Ascending aorta (tissue), 2 donors: ENCODE measurements around the gene SKP1. TPM values are rescaled to one million over a fixed set of nuclear protein-coding genes. Genes with fewer than 3 reads are reported as not detected.
"Not testable (repeated sequence)": the region's sequence is repeated elsewhere in the genome, so short reads cannot be mapped to it uniquely, and the experiment has no call there.

Source experiments
- DNase-seq, 2 donors: peaks; one replicate each; pipeline ENCODE4 v3.0.0-alpha.2; 2019; ENCODE audit warnings: low spot score in 2 of 2
- H3K27ac ChIP-seq, 2 donors: fragments of 200-600 bp; sonication (generic); one replicate each; pipeline ENCODE4 v1.5.1; 2016 to 2017; ENCODE audit warnings: mild to moderate bottlenecking in 1 of 2
- H3K27me3 ChIP-seq: fragments of 200-600 bp; sonication (generic); one replicate; pipeline ENCODE4 v1.5.1; 2017
- H3K36me3 ChIP-seq, 2 donors: fragments of 200-600 bp; sonication (generic); one replicate each; pipeline ENCODE4 v1.5.1; 2016
- H3K4me1 ChIP-seq, 2 donors: fragments of 200-600 bp; sonication (generic); one replicate each; pipeline ENCODE4 v1.5.1; 2016 to 2017; ENCODE audit warnings: mild to moderate bottlenecking in 1 of 2
- H3K4me3 ChIP-seq, 2 donors: fragments of 200-600 bp; sonication (generic); one replicate each; pipeline ENCODE4 v1.5.1; 2016 to 2017; ENCODE audit warnings: mild to moderate bottlenecking in 1 of 2
- H3K9me3 ChIP-seq, 2 donors: fragments of 200-600 bp; sonication (generic); one replicate each; pipeline ENCODE4 v1.5.1; 2016
- CTCF ChIP-seq, 3 experiments: fragments of 200-600 bp in 2 of 3; fragments of 450-650 bp in 1 of 3; sonication (generic) in 2 of 3; IDR thresholded peaks; one replicate each; pipeline ENCODE4 v1.5.1; 2016 to 2019; ENCODE audit warnings: antibody characterized with exemption in 3 of 3, mild to moderate bottlenecking in 1 of 3, moderate library complexity in 1 of 3
- intact Hi-C: fragments of 100-400 bp; cut with DNase I; formaldehyde crosslinking; loops from one replicate; pipeline ENCODE4 v1.15.1; 2023
- total RNA-seq: library from RNA; depleted of rRNA; stranded (reverse); fragments of >200 nt; gene quantifications from one replicate; pipeline ENCODE4 v1.1.0, GENCODE V29; 2016

Gene SKP1
- total RNA-seq, 1 donor from 2014 or later = 144 TPM

GRCh38 chr5:134215757-134216156 is 39.0 kb upstream of the SKP1 start:
- Histone ChIP-seq H3K4me3 (no peak overlapping the region), H3K27ac (no peak overlapping the region), H3K9me3 (peaks cover 0 to 3% of the 10 kb centered on the region in 2 donors), H3K4me1 (peaks cover 5 to 12% of the 10 kb centered on the region in 2 donors), H3K27me3 (no peaks in the 10 kb centered on the region), H3K36me3 (no peaks in the 10 kb centered on the region)
- intact Hi-C loops = no loop called here
- no peak for TF ChIP-seq CTCF (IDR thresholded peaks at IDR 0.05)
- DNase-seq = no peak

DNA sequence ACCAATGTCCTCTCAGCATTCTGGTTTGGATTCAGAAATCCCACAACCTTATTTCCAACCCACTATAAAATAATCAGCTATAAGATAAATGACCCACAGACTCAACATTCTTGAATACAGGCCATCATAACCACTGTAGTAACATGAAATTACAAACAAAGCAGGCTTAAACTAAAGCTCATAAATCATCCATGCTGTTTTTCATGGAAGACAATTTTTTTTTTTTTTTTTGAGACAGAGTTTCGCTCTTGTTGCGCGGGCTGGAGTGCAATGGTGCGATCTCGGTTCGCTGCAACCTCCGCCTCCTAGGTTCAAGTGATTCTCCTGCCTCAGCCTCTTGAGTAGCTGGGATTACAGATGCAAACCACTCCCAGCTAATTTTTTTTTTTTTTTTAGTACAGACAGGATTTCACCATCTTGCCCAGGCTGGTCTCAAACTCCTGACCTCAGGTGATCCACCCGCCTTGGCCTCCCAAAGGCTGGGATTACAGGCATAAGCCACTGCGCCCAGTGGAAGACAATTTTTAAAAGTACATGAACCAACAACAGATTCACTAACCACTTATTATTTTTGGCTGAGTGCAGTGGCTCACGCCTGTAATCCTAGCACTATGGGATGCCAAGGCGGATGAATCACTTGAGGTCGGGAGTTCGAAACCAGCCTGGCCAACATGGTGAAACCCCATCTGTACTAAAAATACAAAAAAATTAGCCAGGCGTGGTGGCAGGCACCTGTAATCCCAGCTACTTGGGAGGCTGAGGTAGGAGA is 34.7 kb upstream of the SKP1 start:
- H3K4me1 ChIP-seq, H3K4me3 ChIP-seq, H3K36me3 ChIP-seq, H3K27ac ChIP-seq, intact Hi-C loops, H3K27me3 ChIP-seq, H3K9me3 ChIP-seq, DNase-seq: not testable (repeated sequence)

- H3K36me3 ChIP-seq = peaks cover 0 to 13% of the 10 kb centered on the region in 2 donors
- no peak overlapping the region for H3K4me3 ChIP-seq
- TF ChIP-seq CTCF (IDR thresholded peaks at IDR 0.05) = no peak
- H3K4me1 ChIP-seq = peaks cover 9 to 10% of the 10 kb centered on the region in 2 donors
- H3K27ac ChIP-seq = no peak overlapping the region
- intact Hi-C loops = no loop called here
- H3K27me3 ChIP-seq = no peaks in the 10 kb centered on the region
- peaks cover 0 to 3% of the 10 kb centered on the region in 2 donors for H3K9me3 ChIP-seq
- DNase-seq = no peak
These were observed 32.9 kb upstream of the SKP1 start for GRCh38 chr5:134209477-134210245.

GRCh38 chr5:134207696-134208095 is 30.9 kb upstream of the SKP1 start:
- no peak for DNase-seq
- no peak for TF ChIP-seq CTCF (IDR thresholded peaks at IDR 0.05)
- Histone ChIP-seq H3K9me3 (no peaks in the 10 kb centered on the region), H3K36me3 (peaks cover 10 to 32% of the 10 kb centered on the region in 2 donors), H3K27me3 (no peaks in the 10 kb centered on the region), H3K27ac (no peak overlapping the region), H3K4me3 (no peak overlapping the region), H3K4me1 (peaks cover 9 to 10% of the 10 kb centered on the region in 2 donors)
- intact Hi-C loops = no loop called here

GRCh38 chr5:134206627-134207160 is 29.9 kb upstream of the SKP1 start:
- no peak for DNase-seq
- Histone ChIP-seq H3K9me3 (no peaks in the 10 kb centered on the region), H3K4me1 (peaks cover 9 to 10% of the 10 kb centered on the region in 2 donors), H3K27me3 (no peaks in the 10 kb centered on the region), H3K27ac (no peak overlapping the region), H3K36me3 (peaks cover 15 to 40% of the 10 kb centered on the region in 2 donors), H3K4me3 (no peak overlapping the region)
- no peak for TF ChIP-seq CTCF (IDR thresholded peaks at IDR 0.05)
- intact Hi-C loops = no loop called here

DNA sequence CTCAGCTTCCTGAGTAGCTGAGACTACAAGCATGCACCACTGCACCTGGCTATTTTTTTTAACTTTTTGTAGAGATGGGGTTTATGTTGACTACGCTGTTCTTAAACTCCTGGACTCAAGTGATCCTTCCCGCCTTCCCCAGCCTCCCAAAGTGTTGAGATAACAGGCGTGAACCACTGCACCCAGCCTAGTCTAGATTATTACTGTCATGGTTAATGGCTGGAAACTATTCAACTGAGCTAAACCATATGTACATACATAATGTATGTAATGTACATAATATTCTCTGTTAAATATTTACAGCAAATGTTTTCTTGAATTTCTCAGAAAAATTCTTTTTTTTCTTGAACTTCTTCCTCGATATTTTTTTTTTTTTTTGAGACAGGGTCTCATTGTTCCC is 27.8 kb upstream of the SKP1 start:
- H3K36me3 ChIP-seq = peaks cover 33 to 61% of the 10 kb centered on the region in 2 donors
- DNase-seq = no peak
- no peaks in the 10 kb centered on the region for H3K27me3 ChIP-seq
- H3K4me1 ChIP-seq = peaks cover 6 to 10% of the 10 kb centered on the region in 2 donors
- no peaks in the 10 kb centered on the region for H3K9me3 ChIP-seq
- no peak overlapping the region for H3K4me3 ChIP-seq
- intact Hi-C loops = no loop called here
- H3K27ac ChIP-seq = no peak overlapping the region
- no peak for TF ChIP-seq CTCF (IDR thresholded peaks at IDR 0.05)
